Astrocyte (in vitro differentiated cells and primary cell): ENCODE measurements around the gene PAM. TPM values are rescaled to one million over a fixed set of nuclear protein-coding genes. Genes with fewer than 3 reads are reported as not detected.
A peak's percentile ranks its signal among the peaks of the same experiment; 100 is the strongest.
"Not testable (repeated sequence)": the region's sequence is repeated elsewhere in the genome, so short reads cannot be mapped to it uniquely, and the experiment has no call there.

ENCODE experiments used
- DNase-seq: peaks from one replicate; pipeline ENCODE4 v3.0.0-alpha.2; 2010; ENCODE audit warnings: low read depth
- FAIRE-seq: peaks from 2 replicates; lab custom pipeline; 2011; peaks lifted over from hg19 to GRCh38; lab: Jason Lieb, UNC
- H2AFZ ChIP-seq: 2 replicates; pipeline ENCODE4 v1.6.0; 2012; ENCODE audit warnings: low read depth, low read length, inconsistent platforms
- H3K27ac ChIP-seq: 2 replicates; pipeline ENCODE4 v1.5.1; 2011; ENCODE audit warnings: low read depth, low read length, inconsistent platforms
- H3K27me3 ChIP-seq: 2 replicates; pipeline ENCODE4 v1.6.0; 2011; ENCODE audit warnings: low read length, inconsistent platforms; ENCODE audit not compliant: insufficient read depth
- H3K36me3 ChIP-seq: 2 replicates; pipeline ENCODE4 v1.5.1; 2011; ENCODE audit warnings: low read length, inconsistent platforms; ENCODE audit not compliant: insufficient read depth
- H3K4me1 ChIP-seq: 2 replicates; pipeline ENCODE4 v1.5.1; 2011; ENCODE audit warnings: low read length, inconsistent platforms; ENCODE audit not compliant: insufficient read depth
- H3K4me2 ChIP-seq: 2 replicates; pipeline ENCODE4 v1.6.0; 2012; ENCODE audit warnings: low read length, inconsistent platforms
- H3K4me3 ChIP-seq: 2 replicates; pipeline ENCODE4 v1.5.1; 2011; ENCODE audit warnings: low read depth, mild to moderate bottlenecking, low read length, inconsistent platforms; ENCODE audit not compliant: insufficient read depth
- H3K79me2 ChIP-seq: 2 replicates; pipeline ENCODE4 v1.6.0; 2012; ENCODE audit warnings: mild to moderate bottlenecking, low read length, inconsistent platforms; ENCODE audit not compliant: insufficient read depth
- H3K9ac ChIP-seq: 2 replicates; pipeline ENCODE4 v1.6.0; 2012; ENCODE audit warnings: mild to moderate bottlenecking, low read length, inconsistent platforms
- H3K9me3 ChIP-seq: 2 replicates; pipeline ENCODE4 v1.5.1; 2012; ENCODE audit warnings: low read depth, mild to moderate bottlenecking, low read length, inconsistent platforms; ENCODE audit not compliant: insufficient read depth
- H4K20me1 ChIP-seq: 2 replicates; pipeline ENCODE4 v1.6.0; 2012; ENCODE audit warnings: low read length, inconsistent platforms; ENCODE audit not compliant: insufficient read depth
- H3K27ac Mint-ChIP-seq: one replicate; pipeline ENCODE4 v1.8.0; 2021; ENCODE audit warnings: mild to moderate bottlenecking, mixed read lengths; ENCODE audit not compliant: unreplicated experiment
- H3K27me3 Mint-ChIP-seq: one replicate; pipeline ENCODE4 v1.8.0; 2021; ENCODE audit warnings: low read depth, mixed read lengths; ENCODE audit not compliant: unreplicated experiment
- H3K36me3 Mint-ChIP-seq: one replicate; pipeline ENCODE4 v1.8.0; 2021; ENCODE audit warnings: low read depth, mixed read lengths; ENCODE audit not compliant: unreplicated experiment
- H3K4me1 Mint-ChIP-seq: one replicate; pipeline ENCODE4 v1.8.0; 2021; ENCODE audit warnings: low read depth, mixed read lengths; ENCODE audit not compliant: unreplicated experiment
- H3K4me3 Mint-ChIP-seq: one replicate; pipeline ENCODE4 v1.8.0; 2021; ENCODE audit warnings: mild to moderate bottlenecking, moderate library complexity, mixed read lengths; ENCODE audit not compliant: unreplicated experiment
- H3K9me3 Mint-ChIP-seq: one replicate; pipeline ENCODE4 v1.8.0; 2021; ENCODE audit warnings: mild to moderate bottlenecking, mixed read lengths; ENCODE audit not compliant: unreplicated experiment
- EZH2 ChIP-seq: IDR thresholded peaks from 2 replicates; pipeline ENCODE4 v1.6.1; 2012; ENCODE audit warnings: mild to moderate bottlenecking, low read length, inconsistent platforms; ENCODE audit not compliant: insufficient read depth
- total RNA-seq: library from RNA; stranded (reverse); gene quantifications from 2 replicates; pipeline ENCODE4 v1.2.1, GENCODE V29; 2021
- TF ChIP-seq, protein P1 (sequence below): IDR thresholded peaks from 2 replicates; pipeline ENCODE4 v1.5.1; 2011; ENCODE audit warnings: low read depth, mild to moderate bottlenecking, inconsistent platforms, low read length, moderate library complexity; ENCODE audit not compliant: insufficient read depth

PAM gene
- total RNA-seq, 1 donor from 2014 or later: 301 TPM

DNA sequence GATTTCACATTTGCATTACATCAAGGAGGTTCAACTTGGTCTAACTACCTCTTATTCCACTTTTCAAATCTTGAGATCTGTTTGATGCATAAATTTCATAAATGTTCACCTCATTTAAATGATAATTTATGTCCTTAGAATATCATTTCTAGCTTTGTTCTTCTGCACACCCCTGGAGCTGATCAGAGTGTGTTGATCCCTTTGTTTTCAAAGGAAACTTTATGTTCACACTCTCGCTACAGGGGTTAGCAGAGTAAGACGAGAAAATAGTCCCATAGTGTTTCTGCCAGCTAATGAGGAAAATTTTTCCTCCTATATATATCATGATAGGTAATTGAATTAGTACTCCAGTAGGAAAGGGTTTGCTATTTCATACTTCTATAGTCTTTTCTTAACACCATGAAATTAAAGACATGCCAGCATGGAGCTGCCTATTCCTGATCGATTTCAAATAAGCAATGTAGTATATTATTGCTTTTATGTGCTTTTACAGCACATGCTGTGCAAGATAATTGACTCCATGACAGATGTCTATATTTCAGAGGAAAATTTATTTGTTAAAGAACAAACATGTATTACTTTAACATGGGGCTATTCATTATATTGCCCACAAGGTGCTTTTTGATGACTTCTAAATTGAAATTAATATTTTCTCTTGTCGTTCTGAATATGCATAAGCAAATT lies 4.8 kb upstream of the PAM start:
- Mint-ChIP-seq H3K27me3 (peaks cover 6% of the 10 kb centered on the region), H3K27ac (no peak overlapping the region), H3K4me3 (no peak overlapping the region), H3K9me3 (peaks cover 3% of the 10 kb centered on the region), H3K4me1 (no peaks in the 10 kb centered on the region), H3K36me3 (no peaks in the 10 kb centered on the region)
- H3K4me2 ChIP-seq: no peak overlapping the region
- H4K20me1 ChIP-seq: no peaks in the 10 kb centered on the region
- no peak for TF ChIP-seq EZH2
- TF ChIP-seq, protein P1, sequence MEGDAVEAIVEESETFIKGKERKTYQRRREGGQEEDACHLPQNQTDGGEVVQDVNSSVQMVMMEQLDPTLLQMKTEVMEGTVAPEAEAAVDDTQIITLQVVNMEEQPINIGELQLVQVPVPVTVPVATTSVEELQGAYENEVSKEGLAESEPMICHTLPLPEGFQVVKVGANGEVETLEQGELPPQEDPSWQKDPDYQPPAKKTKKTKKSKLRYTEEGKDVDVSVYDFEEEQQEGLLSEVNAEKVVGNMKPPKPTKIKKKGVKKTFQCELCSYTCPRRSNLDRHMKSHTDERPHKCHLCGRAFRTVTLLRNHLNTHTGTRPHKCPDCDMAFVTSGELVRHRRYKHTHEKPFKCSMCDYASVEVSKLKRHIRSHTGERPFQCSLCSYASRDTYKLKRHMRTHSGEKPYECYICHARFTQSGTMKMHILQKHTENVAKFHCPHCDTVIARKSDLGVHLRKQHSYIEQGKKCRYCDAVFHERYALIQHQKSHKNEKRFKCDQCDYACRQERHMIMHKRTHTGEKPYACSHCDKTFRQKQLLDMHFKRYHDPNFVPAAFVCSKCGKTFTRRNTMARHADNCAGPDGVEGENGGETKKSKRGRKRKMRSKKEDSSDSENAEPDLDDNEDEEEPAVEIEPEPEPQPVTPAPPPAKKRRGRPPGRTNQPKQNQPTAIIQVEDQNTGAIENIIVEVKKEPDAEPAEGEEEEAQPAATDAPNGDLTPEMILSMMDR: no peak
- no peak overlapping the region for H3K4me3 ChIP-seq
- no peaks in the 10 kb centered on the region for H3K36me3 ChIP-seq
- peaks cover 7% of the 10 kb centered on the region for H3K4me1 ChIP-seq
- no peak for DNase-seq
- H3K27me3 ChIP-seq: peaks cover 2% of the 10 kb centered on the region
- H3K79me2 ChIP-seq: no peaks in the 10 kb centered on the region
- no peaks in the 10 kb centered on the region for H3K9me3 ChIP-seq
- no peak overlapping the region for H3K9ac ChIP-seq
- no peak overlapping the region for H3K27ac ChIP-seq
- H2AFZ ChIP-seq: no peak overlapping the region
- FAIRE-seq: no peak

DNA sequence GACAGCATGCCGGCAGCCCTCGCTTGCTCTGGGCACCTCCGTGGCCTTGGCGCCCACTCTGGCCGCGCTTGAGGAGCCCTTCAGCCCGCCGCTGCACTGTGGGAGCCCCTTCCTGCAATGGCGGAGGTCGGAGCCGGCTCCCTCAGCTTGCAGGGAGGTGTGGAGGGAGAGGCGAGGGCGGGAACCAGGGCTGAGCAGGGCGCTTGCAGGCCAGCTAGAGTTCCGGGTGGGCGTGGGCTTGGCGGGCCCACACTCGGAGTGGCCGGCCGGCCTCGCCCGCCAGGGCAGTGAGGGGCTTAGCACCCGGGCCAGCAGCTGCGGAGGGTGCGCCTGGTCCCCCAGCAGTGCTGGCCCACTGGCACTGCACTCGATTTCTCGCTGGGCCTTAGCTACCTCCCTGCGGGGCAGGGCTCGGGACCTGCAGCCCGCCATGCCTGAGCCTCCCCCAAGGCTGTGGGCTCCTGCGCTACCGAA lies 3.2 kb upstream of the PAM start:
- H3K79me2 ChIP-seq: peaks cover 15% of the 10 kb centered on the region
- H3K36me3 Mint-ChIP-seq, H4K20me1 ChIP-seq, FAIRE-seq, H3K27me3 ChIP-seq, H3K9me3 Mint-ChIP-seq, H3K27ac Mint-ChIP-seq, H3K9ac ChIP-seq, H3K4me1 ChIP-seq, H3K4me3 Mint-ChIP-seq, H3K27me3 Mint-ChIP-seq, H3K4me2 ChIP-seq, H3K4me1 Mint-ChIP-seq, H3K36me3 ChIP-seq, H3K27ac ChIP-seq, H3K4me3 ChIP-seq, DNase-seq, H2AFZ ChIP-seq, H3K9me3 ChIP-seq: not testable (repeated sequence)

DNA sequence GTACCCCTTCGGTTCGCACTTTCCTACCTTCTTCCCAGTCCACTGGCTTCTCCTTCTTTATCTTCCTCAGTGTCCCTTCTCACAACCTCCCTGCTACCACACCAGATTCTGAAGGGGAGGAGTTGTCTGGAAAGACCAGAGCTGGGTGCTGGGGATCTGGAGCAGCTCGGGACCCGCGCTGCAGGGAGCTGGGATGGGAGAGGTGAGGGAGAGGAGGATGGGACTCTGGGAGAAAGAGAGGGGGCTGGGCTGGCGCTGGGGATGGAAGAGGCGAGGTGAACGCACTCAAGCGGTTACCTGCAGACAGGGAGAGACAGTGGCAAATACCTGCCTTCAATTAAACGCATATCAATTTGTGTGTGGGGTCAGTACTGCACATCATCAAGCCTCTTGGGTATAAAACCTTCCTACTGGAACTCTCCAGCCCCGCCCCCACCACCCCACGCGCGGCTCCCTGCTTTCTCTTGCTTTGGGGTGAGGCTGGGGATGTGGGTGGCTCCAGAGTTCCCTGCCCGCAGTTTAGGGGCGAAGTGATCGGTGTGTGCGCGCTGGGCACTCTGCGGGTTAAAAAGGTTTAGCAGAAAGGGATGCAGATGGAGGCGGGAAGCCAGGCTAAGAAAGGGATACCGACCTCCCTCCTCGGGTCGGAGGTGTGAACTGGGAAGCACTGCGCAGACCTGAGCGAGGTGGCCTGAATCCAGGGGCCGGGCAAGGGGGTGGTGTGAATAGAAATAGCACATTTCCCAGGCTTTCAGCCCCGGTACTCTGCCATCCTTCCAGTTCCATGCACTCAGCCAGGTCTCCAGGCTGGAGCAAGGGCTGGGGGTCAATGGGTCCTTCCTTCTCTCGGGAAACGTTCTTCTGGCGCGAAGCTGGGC lies 977 bp upstream of the PAM start:
- TF ChIP-seq, protein P1: no peak
- TF ChIP-seq EZH2: no peak
- Histone ChIP-seq H3K27ac (peak overlapping the region; percentile 75), H3K36me3 (no peaks in the 10 kb centered on the region), H3K4me1 (peaks cover 13% of the 10 kb centered on the region), H2AFZ (peak overlapping the region; percentile 91), H3K4me3 (peak overlapping the region; percentile 95), H3K27me3 (peaks cover 2% of the 10 kb centered on the region), H3K9ac (peak overlapping the region; percentile 97), H3K79me2 (peaks cover 26% of the 10 kb centered on the region), H3K9me3 (no peaks in the 10 kb centered on the region), H3K4me2 (peak overlapping the region; percentile 99), H4K20me1 (no peaks in the 10 kb centered on the region)
- Mint-ChIP-seq H3K36me3 (no peaks in the 10 kb centered on the region), H3K9me3 (peaks cover 3% of the 10 kb centered on the region), H3K4me1 (peaks cover 11% of the 10 kb centered on the region), H3K27me3 (peaks cover 6% of the 10 kb centered on the region), H3K4me3 (peak overlapping the region; percentile 92), H3K27ac (peak overlapping the region; percentile 92)
- no peak for DNase-seq
- FAIRE-seq: no peak
